T-helper 17 cell (primary cell): ENCODE measurements around the gene TREX2. TPM values are rescaled to one million over a fixed set of nuclear protein-coding genes. Genes with fewer than 3 reads are reported as not detected.

ENCODE experiments used
- ATAC-seq: fragments of 150-1000 bp; cut with Tn5 transposase; 2 replicates; pipeline ENCODE4 v1.10.0; 2021; ENCODE audit warnings: mild to moderate bottlenecking, moderate library complexity
- DNase-seq, 3 donors: peaks; one replicate each; pipeline versions ENCODE4 v3.0.0 to v3.0.0-alpha.2; 2020 to 2021
- H3K9me3 ChIP-seq: one replicate; pipeline ENCODE4 v1.7.0; 2013; ENCODE audit warnings: low read length, mild to moderate bottlenecking; ENCODE audit not compliant: control insufficient read depth, poor library complexity, severe bottlenecking
- H3K27ac Mint-ChIP-seq: one replicate; pipeline ENCODE4 v1.8.0; 2022; ENCODE audit warnings: mild to moderate bottlenecking, moderate library complexity, mixed read lengths
- H3K27me3 Mint-ChIP-seq: one replicate; pipeline ENCODE4 v1.8.0; 2022; ENCODE audit warnings: mixed read lengths
- H3K36me3 Mint-ChIP-seq: one replicate; pipeline ENCODE4 v1.8.0; 2022; ENCODE audit warnings: low read depth, mixed read lengths
- H3K4me1 Mint-ChIP-seq: one replicate; pipeline ENCODE4 v1.8.0; 2022; ENCODE audit warnings: mild to moderate bottlenecking, mixed read lengths
- H3K4me3 Mint-ChIP-seq: one replicate; pipeline ENCODE4 v1.8.0; 2022; ENCODE audit warnings: mild to moderate bottlenecking, moderate library complexity, mixed read lengths
- total RNA-seq, 4 donors: library from RNA in 2 of 4; stranded (reverse) in 2 of 4; gene quantifications; one replicate each; pipeline ENCODE4 v1.2.3 and lab custom pipeline; 2022 to 2026

Gene TREX2
- total RNA-seq, 2 donors from 2014 or later = 2.0 to 3.3 TPM

DNA sequence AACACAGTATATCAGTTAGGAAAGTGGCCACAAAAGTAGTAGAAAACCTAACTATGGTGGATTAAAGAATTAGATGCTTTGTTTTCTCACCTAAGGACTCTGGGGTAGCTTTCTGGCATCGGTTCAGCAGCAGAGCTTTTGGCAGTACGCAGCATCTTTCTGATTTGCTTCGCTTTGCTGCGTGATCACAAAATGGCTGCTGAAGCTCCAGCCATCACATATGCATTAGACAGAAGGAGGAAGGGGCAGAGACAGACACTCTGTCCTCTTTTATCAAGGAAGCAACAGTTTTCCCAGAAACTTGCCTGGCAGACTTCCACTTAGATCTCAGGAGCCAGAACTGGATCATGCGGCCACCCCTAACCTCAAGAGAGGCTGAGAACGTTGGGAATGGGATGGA, 15.1 kb downstream of the TREX2 start:
- Mint-ChIP-seq H3K4me3 (no peak overlapping the region), H3K4me1 (no peaks in the 10 kb centered on the region), H3K27ac (no peak overlapping the region), H3K36me3 (no peaks in the 10 kb centered on the region), H3K27me3 (no peaks in the 10 kb centered on the region)
- DNase-seq = no peak
- ATAC-seq = no peak
- no peaks in the 10 kb centered on the region for H3K9me3 ChIP-seq

DNA sequence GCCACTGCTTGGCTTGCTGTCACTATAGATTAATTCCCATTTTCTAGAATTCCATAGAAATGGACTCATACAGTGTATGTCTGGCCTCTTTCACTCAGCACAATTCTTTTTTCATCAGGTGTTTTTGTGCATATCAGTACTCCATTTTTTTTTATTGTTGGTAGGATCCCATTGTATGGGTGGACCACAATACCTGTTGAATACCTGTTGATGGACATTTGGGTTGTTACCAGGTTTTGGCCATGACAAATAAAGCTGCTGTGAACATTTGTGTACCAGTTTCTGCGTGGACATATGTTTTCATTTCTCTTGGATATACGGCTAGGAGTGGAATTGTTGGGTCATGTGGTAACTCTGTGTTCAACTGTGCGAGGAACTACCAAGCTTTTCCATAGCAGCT, 19.7 kb downstream of the TREX2 start:
- H3K9me3 ChIP-seq = no peaks in the 10 kb centered on the region
- H3K4me1 Mint-ChIP-seq = no peaks in the 10 kb centered on the region
- no peaks in the 10 kb centered on the region for H3K27me3 Mint-ChIP-seq
- no peak overlapping the region for H3K4me3 Mint-ChIP-seq
- no peak for ATAC-seq
- H3K27ac Mint-ChIP-seq = no peak overlapping the region
- DNase-seq = no peak
- no peaks in the 10 kb centered on the region for H3K36me3 Mint-ChIP-seq

DNA sequence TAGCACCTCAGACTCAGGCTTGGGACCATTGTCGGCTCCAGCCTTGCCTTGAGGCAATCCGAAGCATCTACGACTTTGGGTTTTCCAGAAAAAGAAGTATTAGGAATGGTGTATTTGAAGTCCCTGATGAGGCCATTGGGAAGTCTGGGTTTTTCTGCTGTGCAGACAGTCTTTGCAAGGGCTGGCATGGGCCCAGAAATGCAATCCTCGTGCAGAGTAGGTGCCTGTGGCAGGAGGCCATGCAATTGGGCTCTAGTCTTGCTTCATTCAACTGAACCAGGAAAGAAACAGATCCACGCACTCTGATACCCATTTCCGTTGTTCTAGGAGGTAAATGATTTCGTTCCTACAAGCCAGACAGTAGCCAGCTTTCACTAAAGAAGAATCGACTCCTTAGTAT, 22.2 kb downstream of the TREX2 start:
- Mint-ChIP-seq H3K4me3 (no peak overlapping the region), H3K4me1 (no peaks in the 10 kb centered on the region), H3K27ac (no peak overlapping the region), H3K36me3 (no peaks in the 10 kb centered on the region), H3K27me3 (no peaks in the 10 kb centered on the region)
- ATAC-seq (no peak), DNase-seq (no peak)
- no peaks in the 10 kb centered on the region for H3K9me3 ChIP-seq

- DNase-seq (no peak), ATAC-seq (no peak)
- Mint-ChIP-seq H3K36me3 (no peaks in the 10 kb centered on the region), H3K27ac (no peak overlapping the region), H3K4me1 (no peaks in the 10 kb centered on the region), H3K27me3 (no peaks in the 10 kb centered on the region), H3K4me3 (no peak overlapping the region)
- no peaks in the 10 kb centered on the region for H3K9me3 ChIP-seq
These were observed 24.0 kb downstream of the TREX2 start for GRCh38 chrX:153421856-153422255.

- no peaks in the 10 kb centered on the region for H3K9me3 ChIP-seq
- no peaks in the 10 kb centered on the region for H3K4me1 Mint-ChIP-seq
- no peaks in the 10 kb centered on the region for H3K36me3 Mint-ChIP-seq
- no peaks in the 10 kb centered on the region for H3K27me3 Mint-ChIP-seq
- H3K4me3 Mint-ChIP-seq = no peak overlapping the region
- no peak overlapping the region for H3K27ac Mint-ChIP-seq
- ATAC-seq (no peak), DNase-seq (no peak)
These were observed 24.8 kb downstream of the TREX2 start for GRCh38 chrX:153420851-153421599.

DNA sequence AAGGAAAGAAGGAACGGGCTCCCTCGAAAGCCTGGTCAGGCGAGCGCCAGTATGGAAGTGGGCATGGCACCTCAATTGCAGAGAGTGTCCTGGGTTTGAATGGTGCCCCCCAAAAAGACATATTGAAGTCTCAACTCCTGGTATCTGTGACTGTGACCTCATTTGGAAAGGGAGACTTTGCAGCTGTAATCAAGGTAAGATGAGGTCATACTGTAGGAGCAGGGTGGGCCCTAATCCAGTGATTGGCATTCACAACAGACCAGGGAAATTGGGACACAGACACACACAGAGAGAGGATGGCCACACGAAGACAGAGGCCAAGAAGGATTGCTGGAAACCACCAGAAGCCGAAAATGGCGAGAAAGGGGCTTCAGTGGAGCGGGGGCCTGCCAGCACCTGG, 28.2 kb downstream of the TREX2 start:
- no peaks in the 10 kb centered on the region for H3K27me3 Mint-ChIP-seq
- H3K4me3 Mint-ChIP-seq = no peak overlapping the region
- H3K4me1 Mint-ChIP-seq = no peaks in the 10 kb centered on the region
- H3K27ac Mint-ChIP-seq = no peak overlapping the region
- ATAC-seq (no peak), DNase-seq (no peak)
- H3K36me3 Mint-ChIP-seq = no peaks in the 10 kb centered on the region
- no peaks in the 10 kb centered on the region for H3K9me3 ChIP-seq

- Mint-ChIP-seq H3K36me3 (no peaks in the 10 kb centered on the region), H3K27me3 (no peaks in the 10 kb centered on the region), H3K27ac (no peak overlapping the region), H3K4me1 (peaks cover 2% of the 10 kb centered on the region), H3K4me3 (no peak overlapping the region)
- no peak for ATAC-seq
- no peak for DNase-seq
- H3K9me3 ChIP-seq = no peaks in the 10 kb centered on the region
These were observed 28.9 kb downstream of the TREX2 start for GRCh38 chrX:153416781-153417450.

DNA sequence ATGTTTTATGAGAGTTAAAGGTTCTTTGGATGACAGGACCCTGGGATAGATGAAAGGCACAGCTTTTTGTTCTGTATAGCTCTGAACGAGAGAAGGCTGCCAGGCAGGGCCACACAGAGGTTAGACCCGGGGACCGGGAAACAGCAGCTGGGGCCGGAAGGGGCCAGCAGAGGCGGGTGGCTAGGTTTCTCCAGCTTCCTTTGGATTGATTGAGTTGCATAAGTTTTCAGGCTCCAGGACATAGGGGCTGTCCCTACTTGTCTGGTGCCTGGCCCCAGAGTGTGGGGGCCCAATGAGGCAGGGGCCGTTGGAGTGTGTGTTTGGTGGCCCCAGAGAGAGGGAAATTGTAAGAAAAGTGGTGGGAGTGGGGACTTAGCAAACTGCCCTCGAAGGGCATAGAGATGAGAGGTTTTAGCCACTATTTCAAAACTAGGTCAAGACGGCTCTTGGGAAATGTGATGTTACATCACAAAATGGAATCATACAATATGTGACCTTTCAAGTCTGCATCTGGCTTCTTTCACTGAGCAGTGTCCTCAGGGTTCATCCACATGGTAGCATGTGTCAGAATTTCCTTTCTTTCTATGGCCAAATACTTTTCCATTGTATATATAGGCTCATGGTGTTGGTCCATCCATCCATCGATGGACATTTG, 30.9 kb downstream of the TREX2 start:
- no peak for ATAC-seq
- Mint-ChIP-seq H3K27ac (no peak overlapping the region), H3K27me3 (no peaks in the 10 kb centered on the region), H3K4me1 (peaks cover 5% of the 10 kb centered on the region), H3K4me3 (no peak overlapping the region), H3K36me3 (no peaks in the 10 kb centered on the region)
- no peaks in the 10 kb centered on the region for H3K9me3 ChIP-seq
- DNase-seq = no peak

GRCh38 chrX:153413731-153414130, 32.1 kb downstream of the TREX2 start:
- no peak overlapping the region for H3K4me3 Mint-ChIP-seq
- ATAC-seq (no peak), DNase-seq (no peak)
- H3K27me3 Mint-ChIP-seq = no peaks in the 10 kb centered on the region
- H3K27ac Mint-ChIP-seq = no peak overlapping the region
- H3K9me3 ChIP-seq = no peaks in the 10 kb centered on the region
- no peaks in the 10 kb centered on the region for H3K36me3 Mint-ChIP-seq
- H3K4me1 Mint-ChIP-seq = peaks cover 5% of the 10 kb centered on the region

- no peak for ATAC-seq
- Mint-ChIP-seq H3K4me3 (no peak overlapping the region), H3K4me1 (peaks cover 5% of the 10 kb centered on the region), H3K27ac (no peak overlapping the region), H3K36me3 (no peaks in the 10 kb centered on the region), H3K27me3 (no peaks in the 10 kb centered on the region)
- no peaks in the 10 kb centered on the region for H3K9me3 ChIP-seq
- DNase-seq = no peak
These were observed 32.8 kb downstream of the TREX2 start for GRCh38 chrX:153412746-153413720.

DNA sequence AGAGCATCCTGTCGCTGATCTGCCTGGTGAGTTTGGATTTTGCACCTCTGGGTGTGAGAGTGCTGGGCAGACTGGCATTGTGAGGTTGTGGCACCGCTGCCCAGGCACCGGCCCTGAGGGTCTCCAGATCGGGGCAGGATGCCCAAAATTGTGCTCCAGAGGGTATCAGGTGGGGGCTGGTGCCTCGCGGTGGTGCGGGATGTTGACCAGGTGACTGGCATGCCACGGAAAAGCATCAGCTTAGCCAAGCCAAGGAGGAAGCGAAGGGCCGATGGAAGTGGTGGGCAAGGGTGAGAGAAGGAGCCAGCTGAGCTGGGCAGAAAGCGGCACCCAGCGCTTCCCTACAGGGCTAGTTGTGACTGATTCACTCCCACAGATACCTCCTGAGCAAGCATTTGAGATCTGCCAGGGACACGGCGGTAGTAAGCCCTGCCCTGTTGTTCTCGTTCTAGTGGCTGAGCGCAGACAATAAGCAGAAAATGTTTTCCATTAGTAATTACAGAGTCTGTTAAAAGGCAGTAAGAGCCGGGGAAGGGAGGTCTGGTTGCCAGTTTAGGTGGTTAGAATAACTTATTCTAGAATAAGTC, 33.8 kb downstream of the TREX2 start:
- Mint-ChIP-seq H3K4me1 (peaks cover 5% of the 10 kb centered on the region), H3K27me3 (no peaks in the 10 kb centered on the region), H3K4me3 (peak overlapping the region; percentile 80), H3K27ac (no peak overlapping the region), H3K36me3 (no peaks in the 10 kb centered on the region)
- no peak for DNase-seq
- no peak for ATAC-seq
- no peaks in the 10 kb centered on the region for H3K9me3 ChIP-seq

DNA sequence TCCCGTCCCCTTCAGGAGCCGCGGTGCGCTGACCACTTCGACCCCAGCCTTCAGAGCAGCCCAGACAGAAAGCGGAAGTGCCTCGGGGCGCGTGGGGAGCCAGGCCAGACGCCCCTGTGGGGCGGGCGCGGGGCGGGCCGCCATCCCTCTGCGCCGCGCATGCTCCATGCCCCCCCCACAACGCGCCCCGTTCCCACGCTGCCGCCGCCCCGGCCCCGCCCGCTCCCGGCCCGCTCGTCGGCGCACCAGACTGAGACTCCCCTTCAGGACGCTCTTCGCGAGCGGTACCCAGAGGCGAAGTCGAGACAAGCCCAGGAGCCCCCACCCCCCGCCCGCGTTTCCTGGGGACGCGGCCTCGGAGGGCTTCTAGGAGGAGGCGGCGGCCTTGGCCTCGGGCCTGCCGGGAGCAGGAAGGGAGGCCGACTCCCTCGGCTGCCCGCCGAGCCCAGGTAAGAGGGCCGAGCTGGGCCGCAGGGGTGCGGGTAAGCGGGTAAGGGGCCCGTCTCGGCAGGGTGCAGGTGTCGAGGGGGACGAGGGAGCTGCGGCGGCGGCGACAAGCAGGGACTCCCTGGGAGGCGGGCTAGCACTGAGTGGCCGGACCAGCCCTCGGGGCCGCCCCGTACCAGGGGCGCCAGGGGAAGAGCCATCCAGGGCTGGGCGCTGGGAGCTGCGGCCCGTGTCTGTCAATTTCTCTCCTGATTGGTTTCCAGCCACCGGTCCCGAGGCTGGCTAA, 34.4 kb downstream of the TREX2 start, which contains the start of gene ZFP92:
ZFP92 (plus strand) TSS at position 218 of the 733 bp plus-strand sequence. CDS start 6,851 bp downstream, outside the sequence.
- H3K27me3 Mint-ChIP-seq = no peaks in the 10 kb centered on the region
- DNase-seq (peak in 1 of 3 donors; percentile 19), ATAC-seq (peak; percentile 84)
- no peak within 1 kb of the TSS for H3K27ac Mint-ChIP-seq
- H3K36me3 Mint-ChIP-seq = no peaks in the 10 kb centered on the region
- H3K4me1 Mint-ChIP-seq = peaks cover 5% of the 10 kb centered on the region
- peak within 1 kb of the TSS; percentile 80 for H3K4me3 Mint-ChIP-seq
- no peaks in the 10 kb centered on the region for H3K9me3 ChIP-seq
